ENCODE measurements around the gene AZI2.

Gene AZI2

GRCh38 chr3:28290863-28291300 is 57.7 kb downstream of the AZI2 start:
- no peak for TF ChIP-seq ZNF70 (CRISPR knock-in tag; IDR thresholded peaks at IDR 0.05)
- no peak for TF ChIP-seq BACH2 (CRISPR knock-in tag; IDR thresholded peaks at IDR 0.05; ENCODE audit: borderline replicate concordance)
- TF ChIP-seq ESRRG (CRISPR knock-in tag; IDR thresholded peaks at IDR 0.05): no peak
- no peak for TF ChIP-seq SNAI2 (CRISPR knock-in tag; IDR thresholded peaks at IDR 0.05)
- TF ChIP-seq TCF4 (CRISPR knock-in tag; IDR thresholded peaks at IDR 0.05; ENCODE audit: borderline replicate concordance): no peak
- TF ChIP-seq PPARA (CRISPR knock-in tag; IDR thresholded peaks at IDR 0.05; ENCODE audit: borderline replicate concordance): no peak
- no peak for TF ChIP-seq TSHZ2 (CRISPR knock-in tag; IDR thresholded peaks at IDR 0.05)
- no peak for TF ChIP-seq OSR1 (CRISPR knock-in tag; IDR thresholded peaks at IDR 0.05)
- TF ChIP-seq GLIS3 (CRISPR knock-in tag; IDR thresholded peaks at IDR 0.05): no peak
- TF ChIP-seq CREB5 (CRISPR knock-in tag; IDR thresholded peaks at IDR 0.05; ENCODE audit: low read depth): no peak
- no peak for TF ChIP-seq PATZ1 (CRISPR knock-in tag; IDR thresholded peaks at IDR 0.05; ENCODE audit: borderline replicate concordance)
- TF ChIP-seq ZC3H10 (CRISPR knock-in tag; IDR thresholded peaks at IDR 0.05): no peak
- no peak for TF ChIP-seq ZNF565 (CRISPR knock-in tag; conservative IDR thresholded peaks at IDR 0.05; ENCODE audit: low read depth)
- TF ChIP-seq ZFP3 (CRISPR knock-in tag; IDR thresholded peaks at IDR 0.05): no peak
- no peak for TF ChIP-seq POU6F1 (CRISPR knock-in tag; IDR thresholded peaks at IDR 0.05; ENCODE audit: borderline replicate concordance, low read depth)
- no peak for TF ChIP-seq CSRNP3 (CRISPR knock-in tag; IDR thresholded peaks at IDR 0.05)
- TF ChIP-seq RARB (CRISPR knock-in tag; IDR thresholded peaks at IDR 0.05): no peak
- TF ChIP-seq ARNTL (CRISPR knock-in tag; IDR thresholded peaks at IDR 0.05; ENCODE audit: borderline replicate concordance, low read depth): no peak
- ATAC-seq: no peak

- no peak for ATAC-seq
- TF ChIP-seq ZNF565 (CRISPR knock-in tag; conservative IDR thresholded peaks at IDR 0.05; ENCODE audit: low read depth) (no peak), TOX (CRISPR knock-in tag; IDR thresholded peaks at IDR 0.05; ENCODE audit: borderline replicate concordance) (no peak), ZFP3 (CRISPR knock-in tag; IDR thresholded peaks at IDR 0.05) (no peak)
These were observed 61.6 kb downstream of the AZI2 start for GRCh38 chr3:28287046-28287445.

GRCh38 chr3:28286595-28286994 is 62.0 kb downstream of the AZI2 start:
- no peak for TF ChIP-seq ESRRG (CRISPR knock-in tag; IDR thresholded peaks at IDR 0.05)
- TF ChIP-seq POU6F1 (CRISPR knock-in tag; IDR thresholded peaks at IDR 0.05; ENCODE audit: borderline replicate concordance, low read depth): no peak
- TF ChIP-seq CSRNP3 (CRISPR knock-in tag; IDR thresholded peaks at IDR 0.05): no peak
- peak; percentile 97 for ATAC-seq

All from SK-N-SH treated with all-trans-retinoic acid at 6 μM for 48 hours (cell line).